GM06990 (cell line): Measurements from ENCODE around the gene LRFN2.

Experiments used
- DNase-seq: peaks from one replicate; pipeline ENCODE4 v3.0.0-alpha.2; 2011; ENCODE audit not compliant: insufficient read length; ENCODE audit errors: extremely low read depth
- H3K27me3 ChIP-seq: replicated peaks from 2 replicates; pipeline ENCODE4 v1.6.0; 2011; ENCODE audit warnings: low read length; ENCODE audit not compliant: control insufficient read depth, insufficient read depth
- H3K36me3 ChIP-seq: 2 replicates; pipeline ENCODE4 v1.5.1; 2011; ENCODE audit warnings: low read length; ENCODE audit not compliant: control insufficient read depth, insufficient read depth
- H3K4me3 ChIP-seq: replicated peaks from 2 replicates; pipeline ENCODE4 v1.5.1; 2011; ENCODE audit warnings: low read depth, mild to moderate bottlenecking, control low read depth, low read length
- CTCF ChIP-seq: IDR thresholded peaks from 2 replicates; pipeline ENCODE4 v1.5.1; 2011; ENCODE audit warnings: low read length, control low read depth, mild to moderate bottlenecking, inconsistent platforms; ENCODE audit not compliant: insufficient read depth, poor library complexity, severe bottlenecking

Gene LRFN2

GRCh38 chr6:40486576-40486975 lies 100.6 kb downstream of the LRFN2 start:
- no peak for TF ChIP-seq CTCF
- Histone ChIP-seq H3K36me3 (no peaks in the 10 kb centered on the region), H3K4me3 (no peak overlapping the region), H3K27me3 (peaks cover 2% of the 10 kb centered on the region)
- DNase-seq: no peak

- H3K27me3 ChIP-seq: peaks cover 2% of the 10 kb centered on the region
- H3K36me3 ChIP-seq: no peaks in the 10 kb centered on the region
- no peak for DNase-seq
- no peak for TF ChIP-seq CTCF
- no peak overlapping the region for H3K4me3 ChIP-seq
Observed at GRCh38 chr6:40485795-40486194, 101.4 kb downstream of the LRFN2 start.

- no peak overlapping the region for H3K4me3 ChIP-seq
- no peaks in the 10 kb centered on the region for H3K36me3 ChIP-seq
- DNase-seq: no peak
- H3K27me3 ChIP-seq: peaks cover 2% of the 10 kb centered on the region
- TF ChIP-seq CTCF: no peak
Observed at GRCh38 chr6:40485300-40485699, 101.9 kb downstream of the LRFN2 start.

GRCh38 chr6:40484066-40484465 lies 103.1 kb downstream of the LRFN2 start:
- Histone ChIP-seq H3K27me3 (peaks cover 2% of the 10 kb centered on the region), H3K36me3 (no peaks in the 10 kb centered on the region), H3K4me3 (no peak overlapping the region)
- TF ChIP-seq CTCF: no peak
- no peak for DNase-seq

GRCh38 chr6:40482532-40482931 lies 104.6 kb downstream of the LRFN2 start:
- Histone ChIP-seq H3K27me3 (peaks cover 2% of the 10 kb centered on the region), H3K36me3 (no peaks in the 10 kb centered on the region), H3K4me3 (no peak overlapping the region)
- no peak for DNase-seq
- no peak for TF ChIP-seq CTCF

GRCh38 chr6:40480678-40481077 lies 106.5 kb downstream of the LRFN2 start:
- no peaks in the 10 kb centered on the region for H3K36me3 ChIP-seq
- no peak for DNase-seq
- no peak for TF ChIP-seq CTCF

More at GRCh38 chr6:40480678-40481077, 106.5 kb downstream of the LRFN2 start:
- no peak overlapping the region for H3K4me3 ChIP-seq
- H3K27me3 ChIP-seq: no peaks in the 10 kb centered on the region; the same call in 1 of the 2 replicates
